GM12878 (cell line): Measurements from ENCODE around the gene PCSK5. TPM values are rescaled to one million over a fixed set of nuclear protein-coding genes. Genes with fewer than 3 reads are reported as not detected.

Experiments
- ATAC-seq: fragments of 200-7000 bp; cut with Tn5 transposase; 3 replicates; pipeline ENCODE4 v1.9.1; 2020; ENCODE audit warnings: mild to moderate bottlenecking, moderate library complexity
- BruUV-seq: library from RNA; stranded (reverse); fragments of 400-500 nt; replicated peaks from 2 replicates; lab custom pipeline; 2021; lab: Mats Ljungman, UMichigan
- CTCF ChIA-PET: fragments of 300-600 bp; sonication (Branson Sonifier 250); formaldehyde crosslinking; extraction: SDS; loops from one replicate; lab custom pipeline; 2021; ENCODE audit warnings: inconsistent platforms; lab: Yijun Ruan, JAX
- POLR2A ChIA-PET: fragments of 350-600 bp; formaldehyde crosslinking; extraction: SDS; loops from one replicate; lab custom pipeline; 2021; ENCODE audit warnings: inconsistent platforms; lab: Charles Lee
- RAD21 ChIA-PET: fragments of 300-600 bp; sonication (Branson Sonifier 250); formaldehyde crosslinking; loops from one replicate; lab custom pipeline; 2023; ENCODE audit warnings: antibody characterized with exemption; ENCODE audit not compliant: unreplicated experiment; lab: Charles Lee
- SMC1A ChIA-PET: fragments of 300-600 bp; sonication (Branson Sonifier 250); formaldehyde crosslinking; loops from one replicate; lab custom pipeline; 2023; ENCODE audit not compliant: unreplicated experiment, uncharacterized antibody; lab: Charles Lee
- DNase-seq: peaks from one replicate; pipeline ENCODE4 v3.0.0-alpha.2; 2011; ENCODE audit warnings: low read depth, low spot score
- FAIRE-seq: peaks from 3 replicates; lab custom pipeline; 2011; peaks lifted over from hg19 to GRCh38; lab: Jason Lieb, UNC
- H2AFZ ChIP-seq: 2 replicates; pipeline ENCODE4 v1.6.0; 2011; ENCODE audit warnings: low read depth, low read length, control low read depth; ENCODE audit not compliant: control insufficient read depth
- H3K27ac ChIP-seq: 2 replicates; pipeline ENCODE4 v1.5.1; 2011; ENCODE audit warnings: control low read depth; ENCODE audit not compliant: control insufficient read depth, insufficient read depth
- H3K27me3 ChIP-seq, 2 experiments: replicated peaks in 1 of 2; 2 replicates each; pipeline versions ENCODE4 v1.6.0 to v1.6.1; 2011; ENCODE audit warnings: low read length in 1 of 2; ENCODE audit not compliant: control insufficient read depth in 2 of 2, insufficient read depth in 2 of 2
- H3K36me3 ChIP-seq, 2 experiments: 2 replicates each; pipeline ENCODE4 v1.5.1; 2011; ENCODE audit warnings: low read length in 1 of 2; ENCODE audit not compliant: control insufficient read depth in 2 of 2, insufficient read depth in 2 of 2
- H3K4me1 ChIP-seq: 2 replicates; pipeline ENCODE4 v1.6.1; 2011; ENCODE audit warnings: mild to moderate bottlenecking, low read length, moderate library complexity, mixed read lengths; ENCODE audit not compliant: control insufficient read depth, insufficient read depth
- H3K4me2 ChIP-seq: 2 replicates; pipeline ENCODE4 v1.6.0; 2011; ENCODE audit warnings: control low read depth; ENCODE audit not compliant: control insufficient read depth, insufficient read depth
- H3K4me3 ChIP-seq: fragments of 200-600 bp; sonication (generic); 2 replicates; pipeline ENCODE4 v1.5.1; 2016
- H3K79me2 ChIP-seq: 2 replicates; pipeline ENCODE4 v1.6.0; 2011; ENCODE audit warnings: low read length; ENCODE audit not compliant: control insufficient read depth, insufficient read depth
- H3K9ac ChIP-seq: 2 replicates; pipeline ENCODE4 v1.8.0; 2011; ENCODE audit warnings: low read length, control low read depth, mixed read lengths; ENCODE audit not compliant: control insufficient read depth, insufficient read depth
- H3K9me3 ChIP-seq: replicated peaks from 3 replicates; pipeline ENCODE4 v1.5.1; 2011; ENCODE audit warnings: mild to moderate bottlenecking, low read length; ENCODE audit not compliant: control insufficient read depth, insufficient read depth
- H4K20me1 ChIP-seq: 2 replicates; pipeline ENCODE4 v1.6.0; 2011; ENCODE audit not compliant: control insufficient read depth, insufficient read depth
- ATF7 ChIP-seq: fragments of 450-650 bp; IDR thresholded peaks from 2 replicates; pipeline ENCODE4 v1.6.1; 2016; ENCODE audit warnings: low read depth, mild to moderate bottlenecking
- BMI1 ChIP-seq: fragments of 450-650 bp; IDR thresholded peaks from 2 replicates; pipeline ENCODE4 v1.6.1; 2016; ENCODE audit warnings: mild to moderate bottlenecking, moderate library complexity, borderline replicate concordance
- CHD1 ChIP-seq: IDR thresholded peaks from 2 replicates; pipeline ENCODE4 v1.6.1; 2012; ENCODE audit warnings: low read depth, low read length, improper control_type of control experiment
- ESRRA ChIP-seq: IDR thresholded peaks from 2 replicates; pipeline ENCODE4 v1.6.1; 2012; ENCODE audit warnings: mild to moderate bottlenecking, low read length, improper control_type of control experiment
- FOS ChIP-seq: IDR thresholded peaks from 3 replicates; pipeline ENCODE4 v1.6.1; 2011; ENCODE audit warnings: borderline replicate concordance; ENCODE audit not compliant: insufficient read length; ENCODE audit errors: extremely low read depth
- FOXM1 ChIP-seq: IDR thresholded peaks from 2 replicates; pipeline ENCODE4 v1.6.1; 2012; ENCODE audit warnings: low read depth, mild to moderate bottlenecking, inconsistent platforms, low read length, moderate library complexity
- HDAC6 ChIP-seq: fragments of 200-600 bp; sonication (generic); IDR thresholded peaks from one replicate; pipeline ENCODE4 v1.8.0; 2017; ENCODE audit warnings: antibody characterized with exemption; ENCODE audit not compliant: unreplicated experiment
- LARP7 ChIP-seq: fragments of 450-650 bp; IDR thresholded peaks from 2 replicates; pipeline ENCODE4 v1.6.1; 2017; ENCODE audit warnings: mild to moderate bottlenecking
- MYC ChIP-seq: IDR thresholded peaks from 2 replicates; pipeline ENCODE4 v1.6.1; 2011; ENCODE audit warnings: mild to moderate bottlenecking, low read length, moderate library complexity, inconsistent platforms; ENCODE audit not compliant: insufficient read depth, insufficient replicate concordance, insufficient read length, severe bottlenecking
- NR2C1 ChIP-seq: fragments of 450-650 bp; IDR thresholded peaks from 2 replicates; pipeline ENCODE4 v1.6.1; 2017; ENCODE audit warnings: antibody characterized with exemption, mild to moderate bottlenecking, moderate library complexity
- NR2F1 ChIP-seq: fragments of 450-650 bp; conservative IDR thresholded peaks from 2 replicates; pipeline ENCODE4 v1.6.1; 2017; ENCODE audit warnings: mild to moderate bottlenecking
- PML ChIP-seq: IDR thresholded peaks from 2 replicates; pipeline ENCODE4 v1.6.1; 2012; ENCODE audit warnings: low read length, inconsistent platforms
- POLR2AphosphoS2 ChIP-seq: IDR thresholded peaks from 2 replicates; pipeline ENCODE4 v1.6.1; 2011; ENCODE audit warnings: low read depth, mild to moderate bottlenecking, low read length, improper control_type of control experiment, moderate library complexity
- SPI1 ChIP-seq: IDR thresholded peaks from 2 replicates; pipeline ENCODE4 v1.6.1; 2011; ENCODE audit warnings: low read depth, mild to moderate bottlenecking, low read length, moderate library complexity, borderline replicate concordance; ENCODE audit not compliant: insufficient read depth
- SREBF1 ChIP-seq: IDR thresholded peaks from 2 replicates; pipeline ENCODE4 v1.6.1; 2012; ENCODE audit warnings: mild to moderate bottlenecking, low read length
- SUPT20H ChIP-seq: IDR thresholded peaks from 2 replicates; pipeline ENCODE4 v1.6.1; 2011; ENCODE audit warnings: low read depth, mild to moderate bottlenecking, low read length, moderate library complexity, borderline replicate concordance; ENCODE audit not compliant: control insufficient read depth
- ZSCAN29 ChIP-seq: fragments of 450-650 bp; IDR thresholded peaks from 2 replicates; pipeline ENCODE4 v1.6.1; 2017; ENCODE audit warnings: mild to moderate bottlenecking, moderate library complexity
- WGBS: methylation state at CpG from one replicate; pipeline ENCODE4 v1.1.6; 2016; ENCODE audit warnings: low lambda C conversion rate; ENCODE audit not compliant: insufficient replicate concordance, insufficient coverage; ENCODE audit errors: missing lambda C conversion rate; 5-methylcytosine and 5-hydroxymethylcytosine counted together
- in situ Hi-C: fragments of 300-500 bp; cut with MboI; formaldehyde crosslinking; loops from 9 replicates; pipeline ENCODE4 v1.14.3; 2018; ENCODE audit warnings: mixed read lengths
- intact Hi-C: fragments of 100-400 bp; cut with micrococcal nuclease; formaldehyde crosslinking; loops from one replicate; pipeline ENCODE4 v1.14.2; 2022; ENCODE audit not compliant: unreplicated experiment
- polyA plus RNA-seq, 11 experiments: library from polyadenylated mRNA; depleted of rRNA in 4 of 11; unstranded in 6 of 11; stranded (reverse) in 5 of 11; fragments of >200 nt; fragmentation: Nextera tagmentation in 4 of 11; fragmentation: Illumina TruSeq in 1 of 11; extraction: Ambion mirVana in 4 of 11; extraction: Trizol in 1 of 11; gene quantifications; 1 replicate in 1 of 11; 2 replicates in 10 of 11; pipeline versions ENCODE4 v1.2.1 to v1.2.3, GENCODE V29; 2011 to 2016; ENCODE audit warnings: inconsistent platforms in 2 of 11, missing spikeins in 2 of 11, low read depth in 1 of 11
- total RNA-seq, 4 experiments: library from RNA; depleted of rRNA in 3 of 4; stranded (reverse); fragments of >200 nt in 3 of 4; fragmentation: Illumina TruSeq in 1 of 4; extraction: Trizol in 1 of 4; gene quantifications; 2 replicates each; pipeline versions ENCODE4 v1.2.1 to v1.2.3, GENCODE V29; 2013 to 2021
- TF ChIP-seq, protein P1 (sequence below): IDR thresholded peaks from 2 replicates; pipeline ENCODE4 v1.6.1; 2011; ENCODE audit warnings: mild to moderate bottlenecking, low read depth, low read length, moderate library complexity; ENCODE audit not compliant: insufficient replicate concordance

Gene PCSK5
- total and polyA plus RNA-seq, 10 of the 15 experiments (the other 5 are each of a cell fraction or from before 2014, with no cell fraction given) = 0.01 to 0.13 (median 0.04) TPM; not detected in 3

DNA sequence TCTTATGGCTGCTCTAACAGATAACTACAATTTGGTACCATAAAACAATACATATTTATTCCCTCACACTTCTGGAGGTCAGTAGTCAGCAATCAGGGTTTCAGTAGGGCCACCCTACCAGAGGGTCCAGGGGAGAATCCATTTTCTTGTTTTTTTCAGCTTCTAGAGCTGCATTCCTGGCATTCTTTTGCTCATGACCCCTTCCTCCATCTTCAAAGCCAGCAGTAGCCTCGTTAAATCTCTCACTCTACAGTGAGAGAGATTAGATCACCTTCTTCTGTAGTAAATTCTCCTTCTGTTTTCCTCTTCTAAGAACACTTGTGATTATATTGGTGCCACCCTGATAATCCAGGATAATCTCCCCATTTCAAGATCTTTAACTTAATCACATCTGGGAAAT is 316.3 kb downstream of the PCSK5 start:
- FAIRE-seq (no peak), ATAC-seq (no peak), DNase-seq (no peak)
- ChIA-PET CTCF (no interaction called here), RAD21 (no interaction called here), SMC1A (no interaction called here), POLR2A (no interaction called here)
- H3K9ac ChIP-seq = no peak overlapping the region
- no peak overlapping the region for H3K4me3 ChIP-seq
- H2AFZ ChIP-seq = no peak overlapping the region
- H3K79me2 ChIP-seq = no peaks in the 10 kb centered on the region
- H3K9me3 ChIP-seq = no peaks in the 10 kb centered on the region
- TF ChIP-seq MYC (no peak), ATF7 (no peak), LARP7 (no peak), FOS (no peak), SREBF1 (no peak), NR2F1 (no peak), SUPT20H (no peak), POLR2AphosphoS2 (no peak)
- no peak overlapping the region for H3K27ac ChIP-seq
- in situ Hi-C loops = no loop called here
- H3K4me1 ChIP-seq = no peaks in the 10 kb centered on the region
- BruUV-seq = no TSS peak
- WGBS = 0% methylated on average over 1 of the region's 1 CpG
- no peaks in the 10 kb centered on the region for H3K36me3 ChIP-seq
- H3K27me3 ChIP-seq = no peaks in the 10 kb centered on the region; a peak in 1 of 4 replicates
- intact Hi-C loops = no loop called here
- no peak overlapping the region for H3K4me2 ChIP-seq
- no peaks in the 10 kb centered on the region for H4K20me1 ChIP-seq

DNA sequence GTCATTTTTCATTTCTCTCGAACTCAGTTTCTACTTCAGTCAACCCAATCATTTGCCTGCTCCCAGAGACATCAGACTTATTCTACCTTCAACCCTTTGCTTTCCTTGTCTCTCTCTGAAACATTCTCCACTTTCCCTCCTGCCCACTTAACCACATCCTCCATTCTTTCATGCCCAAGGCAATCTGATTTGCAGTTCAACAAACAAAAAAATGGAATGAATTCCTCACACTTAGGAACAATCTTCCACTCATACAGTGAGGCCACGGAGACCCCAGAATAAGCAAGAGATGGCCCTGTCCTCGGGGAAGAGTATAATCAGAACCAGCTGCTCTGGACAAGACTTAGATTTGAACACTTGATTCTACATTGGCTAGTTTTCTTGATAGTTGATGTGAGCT is 323.3 kb downstream of the PCSK5 start:
- H3K36me3 ChIP-seq = no peaks in the 10 kb centered on the region
- TF ChIP-seq ESRRA = no peak
- no peak for TF ChIP-seq FOXM1
- TF ChIP-seq HDAC6 = no peak
- TF ChIP-seq SPI1 = no peak
- TF ChIP-seq PML = no peak
- TF ChIP-seq, protein P1, sequence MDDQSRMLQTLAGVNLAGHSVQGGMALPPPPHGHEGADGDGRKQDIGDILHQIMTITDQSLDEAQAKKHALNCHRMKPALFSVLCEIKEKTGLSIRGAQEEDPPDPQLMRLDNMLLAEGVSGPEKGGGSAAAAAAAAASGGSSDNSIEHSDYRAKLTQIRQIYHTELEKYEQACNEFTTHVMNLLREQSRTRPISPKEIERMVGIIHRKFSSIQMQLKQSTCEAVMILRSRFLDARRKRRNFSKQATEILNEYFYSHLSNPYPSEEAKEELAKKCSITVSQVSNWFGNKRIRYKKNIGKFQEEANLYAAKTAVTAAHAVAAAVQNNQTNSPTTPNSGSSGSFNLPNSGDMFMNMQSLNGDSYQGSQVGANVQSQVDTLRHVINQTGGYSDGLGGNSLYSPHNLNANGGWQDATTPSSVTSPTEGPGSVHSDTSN = no peak
- TF ChIP-seq CHD1 = no peak
- no peak for TF ChIP-seq NR2C1
- TF ChIP-seq BMI1 = no peak
- no peak for TF ChIP-seq ZSCAN29
- ChIA-PET RAD21 (no interaction called here), POLR2A (no interaction called here), SMC1A (no interaction called here), CTCF (interaction anchor here (0.7 kb wide), 1 partner anchor 13 kb away, joined by 3 read pairs; no protein-coding TSS in a partner anchor)
- WGBS = 7% methylated on average over 3 of the region's 3 CpGs
- H3K79me2 ChIP-seq = no peaks in the 10 kb centered on the region
- no peaks in the 10 kb centered on the region for H3K4me1 ChIP-seq
- no peak overlapping the region for H3K4me2 ChIP-seq
- no peak overlapping the region for H3K4me3 ChIP-seq
- FAIRE-seq (no peak), ATAC-seq (no peak), DNase-seq (no peak)
- H3K27ac ChIP-seq = no peak overlapping the region
- H3K27me3 ChIP-seq = no peaks in the 10 kb centered on the region
- H3K9me3 ChIP-seq = no peaks in the 10 kb centered on the region
- in situ Hi-C loops (no loop called here), intact Hi-C loops (no loop called here)
- H4K20me1 ChIP-seq = no peaks in the 10 kb centered on the region
- H3K9ac ChIP-seq = no peak overlapping the region
- no TSS peak for BruUV-seq
- H2AFZ ChIP-seq = no peak overlapping the region
